Fibroblast of villous mesenchyme (primary cell): ENCODE results near the gene HPS1. TPM values are rescaled to one million over a fixed set of nuclear protein-coding genes. Genes with fewer than 3 reads are reported as not detected.
A peak's percentile ranks its signal among the peaks of the same experiment; 100 is the strongest.

Experiments
- DNase-seq: peaks from one replicate; pipeline ENCODE4 v3.0.0-alpha.2; 2010; ENCODE audit warnings: low read depth
- H3K4me3 ChIP-seq: 2 replicates; pipeline ENCODE4 v1.5.1; 2011; ENCODE audit warnings: low read depth, mild to moderate bottlenecking, low read length
- CTCF ChIP-seq: IDR thresholded peaks from 2 replicates; pipeline ENCODE4 v1.5.1; 2012; ENCODE audit warnings: low read depth, mild to moderate bottlenecking, low read length; ENCODE audit not compliant: insufficient read depth
- total RNA-seq: library from RNA; depleted of rRNA; stranded (reverse); fragments of >200 nt; gene quantifications from 2 replicates; pipeline ENCODE4 v1.2.3, GENCODE V29; 2012

Gene HPS1
- total RNA-seq, 1 donor = 43.2 TPM

- no peak for DNase-seq
- peak overlapping the region; percentile 88 for H3K4me3 ChIP-seq
- TF ChIP-seq CTCF = no peak
Observed at GRCh38 chr10:98445200-98445812, 1.4 kb downstream of the HPS1 start.

GRCh38 chr10:98444314-98445006, 2.3 kb downstream of the HPS1 start:
- DNase-seq = no peak
- no peak overlapping the region for H3K4me3 ChIP-seq
- TF ChIP-seq CTCF = no peak

GRCh38 chr10:98438715-98439114, 8.0 kb downstream of the HPS1 start:
- no peak for TF ChIP-seq CTCF
- DNase-seq = no peak
- no peak overlapping the region for H3K4me3 ChIP-seq

- DNase-seq = no peak
- no peak for TF ChIP-seq CTCF
- H3K4me3 ChIP-seq = no peak overlapping the region
Observed at GRCh38 chr10:98436704-98437103, 10.0 kb downstream of the HPS1 start.

- H3K4me3 ChIP-seq = no peak overlapping the region
- TF ChIP-seq CTCF = no peak
- DNase-seq = no peak
Observed at GRCh38 chr10:98435178-98435577, 11.6 kb downstream of the HPS1 start.

GRCh38 chr10:98433881-98434732, 12.6 kb downstream of the HPS1 start:
- DNase-seq = no peak
- no peak for TF ChIP-seq CTCF
- no peak overlapping the region for H3K4me3 ChIP-seq
